DMS153 treated with DMSO at 0.1 percent for 48 hours (cell line): ENCODE measurements around the gene METTL8.

Source experiments
- DNase-seq: peaks from one replicate; lab custom pipeline; 2025; ENCODE audit not compliant: unreplicated experiment; lab: John Stamatoyannopoulos, UW

METTL8 gene

DNA sequence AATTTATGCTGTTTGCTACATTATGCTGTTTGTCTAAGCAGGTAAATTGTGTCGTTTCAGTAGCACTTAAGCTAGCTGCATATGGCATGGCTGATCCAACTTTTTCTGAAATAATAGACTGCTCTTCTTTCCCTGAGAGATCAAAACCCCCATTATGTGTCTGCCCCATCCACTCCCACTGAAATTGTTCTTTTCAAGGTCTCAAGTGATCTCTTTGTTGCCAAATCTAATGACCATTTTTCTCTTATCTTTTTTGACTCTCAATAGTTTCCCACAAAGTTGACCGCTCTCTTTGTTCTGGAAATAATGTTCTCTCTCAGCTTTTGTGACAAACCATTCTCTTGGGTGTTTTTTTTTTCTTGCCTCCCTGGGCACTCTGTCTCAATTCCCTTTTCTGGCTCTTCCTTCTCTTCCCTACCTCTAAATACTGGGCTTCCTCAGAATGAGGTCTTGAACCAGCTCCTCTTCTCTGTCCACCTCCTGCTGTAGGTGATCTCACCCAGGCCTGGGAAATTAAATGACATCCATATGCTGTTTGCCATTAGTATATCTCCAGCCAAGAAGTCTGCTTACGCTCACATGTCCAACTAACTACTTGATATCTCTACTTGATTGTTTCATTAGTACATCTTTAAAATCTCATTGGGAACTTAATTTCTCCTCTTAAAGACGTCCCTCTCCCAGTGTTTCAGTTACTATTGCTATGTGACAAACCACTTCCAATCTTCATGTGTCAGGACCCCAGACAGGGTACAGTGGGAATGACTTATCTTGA is 165.7 kb downstream of the METTL8 start:
- DNase-seq: no peak
